CD14-positive monocyte (primary cell): ENCODE data around the gene INO80D. TPM values are rescaled to one million over a fixed set of nuclear protein-coding genes. Genes with fewer than 3 reads are reported as not detected.
A peak's percentile ranks its signal among the peaks of the same experiment; 100 is the strongest.

Experiments
- DNase-seq, 3 donors: peaks; one replicate each; pipeline ENCODE4 v3.0.0-alpha.2; 2011 to 2022
- H2AFZ ChIP-seq: 2 replicates; pipeline ENCODE4 v1.6.0; 2012; ENCODE audit warnings: mild to moderate bottlenecking, low read depth, low read length, inconsistent platforms; ENCODE audit not compliant: insufficient read depth, poor library complexity, severe bottlenecking
- H3K27ac ChIP-seq, 2 donors: 1 replicate in 1 of 2; 2 replicates in 1 of 2; pipeline ENCODE4 v1.5.1; 2012 to 2013; ENCODE audit warnings: low read length in 2 of 2, control low read depth in 1 of 2, inconsistent platforms in 1 of 2, low read depth in 1 of 2, mild to moderate bottlenecking in 1 of 2
- H3K27me3 ChIP-seq, 2 donors: one replicate each; pipeline versions ENCODE4 v1.6.0 to v1.6.1; 2011 to 2013; ENCODE audit warnings: low read length in 2 of 2; ENCODE audit not compliant: control insufficient read depth in 2 of 2, insufficient read depth in 2 of 2
- H3K36me3 ChIP-seq, 2 donors: replicated peaks in 1 of 2; 1 replicate in 1 of 2; 2 replicates in 1 of 2; pipeline versions ENCODE4 v1.5.1 to v1.6.1; 2012 to 2013; ENCODE audit warnings: low read length in 2 of 2, control low read depth in 1 of 2, inconsistent platforms in 1 of 2, mild to moderate bottlenecking in 1 of 2; ENCODE audit not compliant: insufficient read depth in 2 of 2, control insufficient read depth in 1 of 2
- H3K4me1 ChIP-seq, 2 donors: 1 replicate in 1 of 2; 2 replicates in 1 of 2; pipeline versions ENCODE4 v1.5.1 to v1.6.1; 2012 to 2013; ENCODE audit warnings: low read length in 2 of 2, control low read depth in 1 of 2, inconsistent platforms in 1 of 2, mild to moderate bottlenecking in 1 of 2, moderate library complexity in 1 of 2; ENCODE audit not compliant: insufficient read depth in 2 of 2, control insufficient read depth in 1 of 2
- H3K4me2 ChIP-seq: replicated peaks from 2 replicates; pipeline ENCODE3; 2012; ENCODE audit warnings: low read length, moderate library complexity, mild to moderate bottlenecking; ENCODE audit not compliant: poor library complexity, severe bottlenecking; ENCODE audit errors: extremely low read depth
- H3K4me3 ChIP-seq, 3 experiments: fragments of 200-600 bp in 1 of 3; sonication (generic) in 1 of 3; replicated peaks in 1 of 3; 1 replicate in 2 of 3; 2 replicates in 1 of 3; pipeline ENCODE4 v1.5.1; 2011 to 2013; ENCODE audit warnings: low read length in 3 of 3, mild to moderate bottlenecking in 3 of 3, control low read depth in 2 of 3, low read depth in 2 of 3, inconsistent platforms in 1 of 3, moderate library complexity in 1 of 3
- H3K79me2 ChIP-seq: 2 replicates; pipeline ENCODE4 v1.6.0; 2012; ENCODE audit warnings: mild to moderate bottlenecking, control low read depth, inconsistent platforms, low read length, moderate library complexity; ENCODE audit not compliant: insufficient read depth
- H3K9ac ChIP-seq: 2 replicates; pipeline ENCODE4 v1.6.0; 2017; ENCODE audit warnings: low read length, mild to moderate bottlenecking; ENCODE audit not compliant: insufficient read depth, poor library complexity, severe bottlenecking
- H3K9me3 ChIP-seq, 2 donors: replicated peaks in 1 of 2; 1 replicate in 1 of 2; 2 replicates in 1 of 2; pipeline versions ENCODE4 v1.5.1 to v1.6.1; 2012 to 2013; ENCODE audit warnings: low read length in 2 of 2, control low read depth in 1 of 2; ENCODE audit not compliant: control insufficient read depth in 1 of 2, insufficient read depth in 1 of 2
- H4K20me1 ChIP-seq: 2 replicates; pipeline ENCODE4 v1.6.0; 2012; ENCODE audit warnings: mild to moderate bottlenecking, low read length, control low read depth, moderate library complexity; ENCODE audit not compliant: insufficient read depth
- H3K27ac Mint-ChIP-seq, 7 donors: one replicate each; pipeline ENCODE4 v1.8.0; 2020; ENCODE audit warnings: mild to moderate bottlenecking in 7 of 7, mixed read lengths in 7 of 7, moderate library complexity in 6 of 7, inconsistent platforms in 2 of 7
- H3K27me3 Mint-ChIP-seq, 3 donors: one replicate each; pipeline ENCODE4 v1.8.0; 2021 to 2022; ENCODE audit warnings: low read depth in 3 of 3, mild to moderate bottlenecking in 3 of 3, mixed read lengths in 3 of 3, moderate library complexity in 3 of 3, inconsistent platforms in 1 of 3
- H3K36me3 Mint-ChIP-seq, 2 donors: one replicate each; pipeline ENCODE4 v1.8.0; 2020; ENCODE audit warnings: mixed read lengths in 2 of 2, inconsistent platforms in 1 of 2, mild to moderate bottlenecking in 1 of 2
- H3K4me1 Mint-ChIP-seq: one replicate; pipeline ENCODE4 v1.8.0; 2020; ENCODE audit warnings: mild to moderate bottlenecking, mixed read lengths
- H3K4me3 Mint-ChIP-seq, 2 donors: one replicate each; pipeline ENCODE4 v1.8.0; 2020; ENCODE audit warnings: mild to moderate bottlenecking in 2 of 2, mixed read lengths in 2 of 2, moderate library complexity in 1 of 2
- H3K9me3 Mint-ChIP-seq, 7 donors: one replicate each; pipeline ENCODE4 v1.8.0; 2020 to 2022; ENCODE audit warnings: mixed read lengths in 7 of 7, mild to moderate bottlenecking in 6 of 7, moderate library complexity in 6 of 7, inconsistent platforms in 2 of 7
- CTCF ChIP-seq: fragments of 200-600 bp; IDR thresholded peaks from one replicate; pipeline ENCODE4 v1.8.0; 2022; ENCODE audit warnings: antibody characterized with exemption, mild to moderate bottlenecking
- WGBS: methylation state at CpG from one replicate; pipeline ENCODE4 v1.1.5; 2013; ENCODE audit warnings: missing lambda C conversion rate; ENCODE audit not compliant: insufficient coverage; 5-methylcytosine and 5-hydroxymethylcytosine counted together
- intact Hi-C, 2 donors: fragments of 100-400 bp; cut with micrococcal nuclease; formaldehyde crosslinking; loops; one replicate each; pipeline versions ENCODE4 v1.15.0 to v1.15.1; 2023
- polyA plus RNA-seq, 3 donors: library from polyadenylated mRNA; depleted of rRNA in 1 of 3; unstranded in 2 of 3; stranded (reverse) in 1 of 3; fragments of 300-500 nt in 2 of 3; fragments of >200 nt in 1 of 3; fragmentation: Illumina TruSeq in 2 of 3; gene quantifications; 1 replicate in 2 of 3; 2 replicates in 1 of 3; pipeline ENCODE4 v1.2.3, GENCODE V29; 2012 to 2021
- small RNA-seq: library from RNA; depleted of rRNA; stranded (forward); fragments of <200 nt; gene quantifications from one replicate; pipeline ENCODE3, GENCODE V24; 2012; ENCODE audit warnings: low read depth; ENCODE audit not compliant: insufficient read length

Gene INO80D
- polyA plus RNA-seq, 3 donors, result 3.8 to 6.1 (median 4.4) TPM

DNA sequence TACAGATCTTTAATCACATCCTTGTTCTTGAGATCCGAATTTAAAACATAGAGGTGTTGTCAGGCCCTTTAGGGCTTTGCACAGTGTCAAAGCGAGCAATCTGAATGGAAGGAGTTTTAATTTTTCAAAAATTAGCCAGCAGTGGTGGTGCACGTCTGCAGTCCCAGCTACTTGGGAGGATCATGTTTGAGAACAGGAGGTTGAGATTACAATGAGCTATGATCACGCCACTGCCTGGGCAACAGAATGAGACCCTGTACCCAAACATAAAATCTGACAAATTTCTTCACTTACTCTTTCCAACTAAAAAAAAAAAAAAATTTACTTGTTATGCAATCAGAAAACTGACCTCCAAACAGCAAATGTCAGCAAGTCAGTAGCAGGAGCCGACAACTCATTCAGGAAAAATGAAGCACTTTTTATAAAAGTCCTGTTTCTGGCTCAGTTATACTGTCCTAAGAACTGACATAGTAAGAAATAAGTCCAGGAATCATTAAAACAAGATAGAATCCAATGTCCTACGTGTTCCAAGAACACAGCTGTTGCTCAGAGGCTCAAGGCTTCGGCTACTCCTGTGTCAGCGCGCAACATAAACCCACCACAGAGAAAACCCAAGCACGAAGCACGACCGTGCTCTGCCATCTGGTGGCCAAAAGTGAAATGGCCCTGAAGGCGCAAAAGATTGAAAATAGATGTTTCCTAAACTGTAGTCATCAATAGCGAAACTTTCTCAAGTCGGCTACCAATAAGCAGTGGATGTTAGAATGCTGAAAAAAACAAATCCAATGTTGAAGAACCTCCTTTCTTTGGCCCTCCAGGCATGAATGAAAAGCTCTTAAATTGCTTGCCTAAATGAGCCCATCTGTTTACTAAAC lies 138.1 kb downstream of the INO80D start:
- H3K27me3 Mint-ChIP-seq, result peaks cover 0 to 3% (median 0%) of the 10 kb centered on the region in 3 donors
- DNase-seq, result peak; percentile 29 to 57 (median 51)
- TF ChIP-seq CTCF, result peak; percentile 95
- intact Hi-C loops, result no loop called here
- peaks cover 39% of the 10 kb centered on the region for H3K4me1 Mint-ChIP-seq
- 15% methylated on average over 2 of the region's 15 CpGs for WGBS
- no peak overlapping the region for H3K4me3 Mint-ChIP-seq
- Histone ChIP-seq H3K27ac (no peak overlapping the region), H3K4me2 (peak overlapping the region; percentile 6), H4K20me1 (no peaks in the 10 kb centered on the region), H3K4me1 (peaks cover 29 to 32% of the 10 kb centered on the region in 2 donors), H3K4me3 (no peak overlapping the region), H3K9me3 (no peaks in the 10 kb centered on the region), H3K79me2 (no peaks in the 10 kb centered on the region), H3K9ac (no peak overlapping the region), H3K27me3 (no peaks in the 10 kb centered on the region), H3K36me3 (no peaks in the 10 kb centered on the region), H2AFZ (peak overlapping the region; percentile 37)
- no peaks in the 10 kb centered on the region for H3K36me3 Mint-ChIP-seq
- peak overlapping the region in 1 of 7 donors; percentile 53 for H3K27ac Mint-ChIP-seq
- H3K9me3 Mint-ChIP-seq, result peaks cover 0 to 17% (median 8%) of the 10 kb centered on the region in 7 donors

- Histone ChIP-seq H3K36me3 (no peaks in the 10 kb centered on the region), H4K20me1 (no peaks in the 10 kb centered on the region), H3K9me3 (no peaks in the 10 kb centered on the region), H3K4me3 (no peak overlapping the region), H3K27me3 (no peaks in the 10 kb centered on the region), H3K4me1 (peaks cover 29 to 32% of the 10 kb centered on the region in 2 donors), H3K9ac (no peak overlapping the region), H2AFZ (no peak overlapping the region), H3K4me2 (no peak overlapping the region), H3K79me2 (no peaks in the 10 kb centered on the region), H3K27ac (no peak overlapping the region)
- no peak overlapping the region for H3K27ac Mint-ChIP-seq
- TF ChIP-seq CTCF, result no peak
- DNase-seq, result no peak
- peaks cover 0 to 3% (median 0%) of the 10 kb centered on the region in 3 donors for H3K27me3 Mint-ChIP-seq
- H3K36me3 Mint-ChIP-seq, result no peaks in the 10 kb centered on the region
- H3K9me3 Mint-ChIP-seq, result peaks cover 0 to 6% (median 3%) of the 10 kb centered on the region in 7 donors
- H3K4me3 Mint-ChIP-seq, result no peak overlapping the region
- peaks cover 39% of the 10 kb centered on the region for H3K4me1 Mint-ChIP-seq
- 49% methylated on average over 3 of the region's 7 CpGs for WGBS
- intact Hi-C loops, result no loop called here
Observed at GRCh38 chr2:205946226-205946625, 139.7 kb downstream of the INO80D start.

Small RNA genes within 50 kb of the gene (small RNA-seq; reads per million reads assigned to genes)
- not detected for gene RF00006
- gene RF00019, result not detected

Other genes starting within 250 kb of the INO80D start
- gene NDUFS1, start 73.3 kb upstream of the INO80D start, polyA plus RNA-seq, result 10 to 100 TPM; 22.8 to 43.9 (median 37.9) TPM
- gene EEF1B2, start 73.7 kb upstream of the INO80D start, polyA plus RNA-seq, result 100 to 1,000 TPM; 330 to 406 (median 355) TPM
- gene ZDBF2, start 188.5 kb upstream of the INO80D start, polyA plus RNA-seq, result under 1 TPM in 2 of 3 donors, not detected in 1; 0.16 to 0.18 TPM